Stimulated activated CD4-positive, alpha-beta T cell treated with anti-CD3 and anti-CD28 coated beads, Interleukin-4, amount 100 ng/mL, for 4 hours (primary cell): ENCODE measurements around the gene L3MBTL1.
A peak's percentile ranks its signal among the peaks of the same experiment; 100 is the strongest.
"Not testable (repeated sequence)": the region's sequence is repeated elsewhere in the genome, so short reads cannot be mapped to it uniquely, and the experiment has no call there.

Experiments used
- DNase-seq, 2 experiments: peaks; one replicate each; pipeline ENCODE4 v3.0.0-alpha.2; 2020

L3MBTL1 gene

GRCh38 chr20:43507150-43508080, at the start of gene L3MBTL1:
Gene L3MBTL1, plus strand, starts transcription at chr20:43507697. Its CDS starts 5,807 bp downstream, at chr20:43513504.
- peak in 1 of 2 experiments; percentile 20 for DNase-seq

DNA sequence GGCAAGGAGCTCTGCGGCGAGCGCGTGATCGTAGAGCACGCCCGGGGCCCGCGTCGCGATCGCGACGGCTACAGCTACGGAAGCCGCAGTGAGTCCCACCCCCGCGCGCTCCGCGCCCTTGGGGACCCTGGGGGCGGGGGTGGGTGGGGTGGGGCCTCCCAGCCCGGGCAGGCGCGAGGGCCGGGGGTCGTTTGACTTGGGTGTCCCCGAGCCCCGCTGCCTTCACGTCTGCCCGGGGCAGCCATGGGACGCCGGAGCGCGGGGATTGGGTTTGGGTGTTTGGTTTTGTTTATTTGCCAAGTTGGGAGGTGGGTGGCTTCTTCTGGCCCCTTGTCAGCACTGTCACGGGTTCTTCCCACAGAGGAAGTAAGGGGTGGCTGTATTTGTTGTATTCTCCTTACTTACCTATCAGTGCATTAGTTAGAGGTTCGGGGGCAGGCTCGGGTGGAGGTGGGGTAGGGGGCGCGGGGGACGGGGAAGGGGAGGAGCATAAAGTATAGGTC, 49.0 kb upstream of the L3MBTL1 start:
- DNase-seq: no peak

- no peak for DNase-seq
These were observed 48.2 kb upstream of the L3MBTL1 start for GRCh38 chr20:43459022-43459942.

GRCh38 chr20:43460172-43460829, 47.2 kb upstream of the L3MBTL1 start:
- DNase-seq: no peak

DNA sequence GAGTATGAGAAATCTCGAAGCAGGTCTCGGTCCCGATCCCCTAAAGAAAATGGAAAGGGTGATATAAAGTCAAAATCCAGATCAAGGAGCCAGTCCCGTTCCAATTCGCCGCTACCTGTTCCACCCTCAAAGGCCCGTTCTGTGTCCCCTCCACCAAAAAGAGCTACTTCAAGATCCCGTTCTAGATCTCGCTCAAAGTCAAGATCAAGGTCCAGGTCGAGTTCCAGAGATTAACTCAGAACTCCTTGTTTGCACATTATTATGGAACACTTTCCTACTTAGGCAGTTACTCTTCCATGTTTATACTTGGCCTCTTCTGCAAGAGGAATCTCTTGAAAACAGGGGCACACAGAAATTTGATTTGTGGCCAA, 46.7 kb upstream of the L3MBTL1 start:
- no peak for DNase-seq

DNA sequence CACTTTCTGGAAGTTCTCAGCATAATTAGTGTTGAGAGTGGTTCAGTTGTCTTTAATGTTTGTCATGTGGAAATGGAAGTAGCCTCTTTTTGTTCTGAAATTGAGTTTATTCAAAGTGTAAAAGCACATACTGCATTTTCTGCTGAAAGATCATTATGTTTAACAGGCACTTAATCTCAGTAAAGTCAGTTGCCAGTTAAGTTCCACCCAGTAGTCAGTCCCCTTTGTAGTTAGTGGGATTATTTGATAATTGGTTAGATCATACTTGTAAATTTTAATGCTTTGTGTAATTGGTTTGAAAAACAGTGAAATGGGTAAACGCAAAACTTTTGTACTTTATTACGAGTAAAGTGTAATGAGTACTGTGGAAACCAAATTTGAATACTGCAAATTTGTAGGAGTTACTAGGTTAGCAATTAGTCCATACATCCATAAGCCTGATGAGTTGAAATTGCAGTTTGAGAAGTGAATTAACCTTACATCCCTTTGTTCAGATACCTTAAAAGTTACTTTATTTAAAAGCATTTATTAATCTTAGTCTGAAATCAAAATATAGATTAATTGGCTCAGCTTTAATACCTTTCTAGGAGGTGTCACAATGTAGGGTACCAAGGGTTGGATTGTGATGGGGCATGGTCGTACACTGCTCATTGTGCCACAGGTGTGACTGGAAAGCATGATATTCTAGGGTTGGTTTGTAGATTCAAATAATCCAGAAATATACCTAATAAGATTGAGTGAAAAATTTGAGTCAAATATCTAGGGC, 45.4 kb upstream of the L3MBTL1 start:
- DNase-seq: no peak

DNA sequence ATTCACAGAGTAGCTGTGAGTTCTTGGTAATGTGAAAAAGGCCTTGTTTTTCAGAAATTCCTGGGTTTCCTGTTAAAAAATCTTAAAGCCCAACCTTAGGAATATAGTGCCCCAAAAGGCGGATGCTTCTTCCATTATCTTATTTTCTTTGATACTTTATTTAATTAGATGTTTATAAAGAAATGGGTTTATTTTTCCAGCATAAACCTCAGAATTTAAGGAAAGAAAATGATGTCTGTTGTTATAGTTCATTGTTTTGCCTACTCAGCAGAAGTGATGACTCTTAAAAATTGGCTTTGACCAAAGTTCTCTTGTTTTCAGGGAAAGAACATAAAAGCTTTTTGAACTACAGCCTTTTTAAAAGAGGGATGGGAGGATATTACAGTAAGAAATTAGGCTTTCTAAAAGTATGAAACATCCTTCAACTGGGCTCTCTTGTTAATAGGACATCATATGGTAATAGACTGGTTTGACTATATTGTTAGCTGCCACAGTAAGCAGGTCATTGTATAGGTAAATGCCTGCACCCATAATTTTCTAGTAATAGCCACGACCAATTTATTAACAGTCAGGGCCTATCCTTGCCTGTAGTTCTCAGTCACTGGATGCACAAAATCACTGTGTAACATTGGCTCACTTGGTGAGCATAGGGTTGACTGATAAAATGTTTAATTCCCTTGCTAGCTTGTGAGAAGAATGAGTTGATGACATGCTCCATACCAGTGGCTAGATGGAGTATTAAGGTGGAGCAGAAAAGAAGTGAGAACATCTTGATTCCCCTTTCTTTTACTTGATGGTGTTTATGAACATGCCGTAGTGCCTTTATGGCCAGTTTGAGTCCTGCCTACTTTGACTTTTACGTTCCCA, 44.6 kb upstream of the L3MBTL1 start:
- no peak for DNase-seq

DNA sequence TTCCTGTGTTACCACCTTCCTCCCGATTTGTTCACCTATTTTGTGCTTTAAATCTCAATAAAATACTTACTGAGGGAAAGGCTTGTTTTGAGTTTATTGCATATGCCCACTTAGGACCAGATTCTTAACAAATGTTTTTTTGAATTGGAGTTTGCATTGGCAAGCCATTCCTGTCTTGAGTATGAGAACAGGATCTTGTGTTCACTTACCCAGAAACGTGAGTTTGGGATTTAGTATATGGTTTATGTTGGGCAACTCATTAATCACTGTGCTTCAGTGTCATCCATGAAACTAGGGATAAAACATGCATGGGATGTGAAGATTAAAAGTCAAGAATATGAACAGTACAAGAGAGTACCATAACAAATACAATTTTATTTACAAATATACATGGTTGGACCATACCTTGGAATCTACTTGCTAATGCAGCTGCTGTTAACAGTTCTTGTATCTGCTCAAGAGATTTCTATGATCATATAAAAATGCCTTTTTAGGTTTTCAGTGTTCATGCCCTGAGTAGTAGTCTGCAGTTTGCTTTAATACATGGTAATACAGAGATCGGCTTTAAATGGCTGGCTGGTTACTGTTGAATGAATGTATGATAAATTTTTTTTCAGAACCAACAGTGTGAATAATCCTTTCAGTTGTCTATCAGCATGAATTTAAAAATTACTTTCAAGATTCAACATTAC, 43.8 kb upstream of the L3MBTL1 start:
- DNase-seq: no peak

GRCh38 chr20:43464219-43464790, 43.2 kb upstream of the L3MBTL1 start:
- DNase-seq: no peak

GRCh38 chr20:43465625-43465943, 41.9 kb upstream of the L3MBTL1 start:
- no peak for DNase-seq

DNA sequence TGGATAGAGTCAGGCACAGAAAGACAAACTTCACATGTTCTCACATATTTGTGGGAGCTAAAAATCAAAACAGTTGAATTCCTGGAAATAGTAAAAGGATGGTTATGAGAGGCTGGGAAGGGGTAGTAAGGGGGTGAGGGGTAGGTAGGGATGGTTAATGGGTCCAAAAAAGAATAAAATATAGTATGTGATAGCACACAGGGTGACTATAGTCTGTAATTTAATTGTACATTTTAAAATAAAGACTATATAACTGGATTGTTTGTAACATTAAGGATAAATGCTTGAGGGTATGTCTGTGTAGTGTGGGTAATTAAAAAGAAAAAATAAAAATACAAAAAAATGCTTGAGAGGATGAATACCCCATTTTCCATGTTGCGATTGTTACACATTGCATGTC, 39.9 kb upstream of the L3MBTL1 start:
- DNase-seq: no peak

GRCh38 chr20:43472671-43473380, 34.7 kb upstream of the L3MBTL1 start:
- DNase-seq: no peak

GRCh38 chr20:43473381-43473704, 34.2 kb upstream of the L3MBTL1 start:
- DNase-seq: no peak

GRCh38 chr20:43477193-43477592, 30.3 kb upstream of the L3MBTL1 start:
- no peak for DNase-seq

- no peak for DNase-seq
These were observed 29.9 kb upstream of the L3MBTL1 start for GRCh38 chr20:43477619-43478018.

DNA sequence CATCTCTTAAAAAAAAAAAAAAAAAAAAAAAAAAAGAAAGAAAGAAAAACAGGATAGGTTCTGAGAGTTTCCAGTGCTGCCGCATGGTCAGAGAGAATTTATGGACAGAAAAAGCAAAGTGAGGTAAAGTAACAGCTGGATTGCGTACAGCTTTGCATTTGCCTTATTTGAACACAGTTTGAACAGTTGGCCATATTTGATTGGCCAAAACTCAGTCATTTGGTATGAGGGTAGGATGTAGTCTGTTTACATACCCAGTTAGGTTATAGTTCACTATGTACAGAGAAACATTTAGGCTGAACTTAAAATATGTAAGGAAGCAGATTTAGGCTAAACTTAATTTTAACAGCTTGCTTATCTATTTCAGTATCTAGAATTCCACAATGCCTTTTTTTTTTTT, 17.5 kb upstream of the L3MBTL1 start:
- DNase-seq: no peak

- no peak for DNase-seq
These were observed 15.4 kb upstream of the L3MBTL1 start for GRCh38 chr20:43492101-43492500.

DNA sequence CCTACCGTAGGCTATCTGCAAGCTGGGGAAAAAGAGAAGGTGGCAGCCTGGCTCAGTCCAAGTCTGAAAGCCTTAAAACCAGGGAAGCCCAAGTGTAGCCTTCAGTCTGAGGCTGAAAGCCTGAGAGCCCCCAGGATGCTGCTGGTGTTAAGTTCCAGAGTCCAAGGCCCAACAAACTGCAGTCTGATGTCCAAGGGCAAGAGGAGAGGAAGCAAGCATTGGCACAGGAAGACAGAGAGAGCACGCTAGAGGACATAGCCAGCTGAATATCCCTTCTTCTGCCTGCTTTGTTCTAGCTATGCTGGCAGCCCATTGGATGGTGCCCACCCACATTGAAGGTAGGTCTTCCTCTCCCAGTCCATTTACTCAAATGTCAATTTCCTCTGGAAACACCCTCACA, 12.1 kb upstream of the L3MBTL1 start:
- DNase-seq: no peak

GRCh38 chr20:43502021-43502420, 5.5 kb upstream of the L3MBTL1 start:
- DNase-seq: not testable (repeated sequence)

DNA sequence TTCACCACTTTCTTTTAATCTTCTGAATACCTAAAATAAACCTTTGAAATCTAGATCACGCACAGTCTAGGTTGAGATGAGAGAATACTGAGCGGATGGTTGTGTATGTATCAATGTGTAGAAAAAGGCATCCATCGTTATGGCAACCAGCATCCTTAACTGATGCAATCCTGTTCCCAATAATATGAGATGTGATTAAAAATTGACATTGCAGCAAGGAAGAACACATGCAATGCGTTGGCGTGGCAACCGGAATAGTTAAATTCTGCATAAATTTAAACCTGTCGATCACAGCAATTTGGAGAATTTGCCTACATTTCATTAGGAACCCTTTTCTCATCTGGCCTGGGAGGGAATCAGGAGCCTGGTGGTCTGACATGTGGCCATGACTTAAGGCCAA, 1.3 kb upstream of the L3MBTL1 start:
- no peak for DNase-seq
